Spleen (tissue), 13 donors: ENCODE measurements around the gene EIPR1. TPM values are rescaled to one million over a fixed set of nuclear protein-coding genes. Genes with fewer than 3 reads are reported as not detected.

Experiments used
- DNase-seq: peaks from one replicate; pipeline ENCODE4 v3.0.0-alpha.2; 2020
- H3K27ac ChIP-seq, 8 donors: fragments of 200-600 bp; sonication (generic) in 7 of 8; 1 replicate in 4 of 8; 2 replicates in 4 of 8; pipeline versions ENCODE4 v1.5.0 to v1.8.0; 2016 to 2021; ENCODE audit warnings: inconsistent platforms in 4 of 8, mild to moderate bottlenecking in 4 of 8, moderate library complexity in 1 of 8
- H3K27me3 ChIP-seq, 7 donors: fragments of 200-600 bp; sonication (generic) in 6 of 7; replicated peaks in 1 of 7; 1 replicate in 4 of 7; 2 replicates in 3 of 7; pipeline versions ENCODE4 v1.5.0 to v1.8.0; 2016 to 2021; ENCODE audit warnings: inconsistent platforms in 3 of 7, mild to moderate bottlenecking in 1 of 7
- H3K36me3 ChIP-seq, 6 donors: fragments of 200-600 bp; sonication (generic) in 5 of 6; 1 replicate in 4 of 6; 2 replicates in 2 of 6; pipeline versions ENCODE4 v1.5.0 to v1.8.0; 2016 to 2021; ENCODE audit warnings: inconsistent platforms in 2 of 6
- H3K4me1 ChIP-seq, 6 donors: fragments of 200-600 bp; sonication (generic) in 5 of 6; 1 replicate in 3 of 6; 2 replicates in 3 of 6; pipeline versions ENCODE4 v1.5.0 to v1.8.0; 2016 to 2021; ENCODE audit warnings: inconsistent platforms in 3 of 6
- H3K4me3 ChIP-seq, 8 donors: fragments of 200-600 bp; sonication (generic) in 7 of 8; 1 replicate in 4 of 8; 2 replicates in 4 of 8; pipeline versions ENCODE4 v1.5.0 to v1.8.0; 2016 to 2021; ENCODE audit warnings: inconsistent platforms in 4 of 8, mild to moderate bottlenecking in 4 of 8, moderate library complexity in 2 of 8
- H3K9me3 ChIP-seq, 8 donors: fragments of 200-600 bp; sonication (generic) in 7 of 8; 1 replicate in 4 of 8; 2 replicates in 4 of 8; pipeline versions ENCODE4 v1.5.0 to v1.8.0; 2016 to 2021; ENCODE audit warnings: inconsistent platforms in 4 of 8
- POLR2A ChIP-seq, 3 donors: fragments of 450-650 bp; IDR thresholded peaks; one replicate each; pipeline ENCODE4 v1.5.1; 2017; ENCODE audit warnings: antibody characterized with exemption in 3 of 3, mild to moderate bottlenecking in 1 of 3
- POLR2AphosphoS5 ChIP-seq, 3 donors: sonication (generic); formaldehyde crosslinking; IDR thresholded peaks; one replicate each; pipeline ENCODE4 v1.5.1; 2017; ENCODE audit warnings: antibody characterized with exemption in 3 of 3
- WGBS, 5 donors: extraction: QIAGEN DNeasy Blood & Tissue Kit in 3 of 5; methylation state at CpG; one replicate each; pipeline versions ENCODE4 v1.1.5 to v1.1.7; 2013 to 2018; 5-methylcytosine and 5-hydroxymethylcytosine counted together
- intact Hi-C: fragments of 100-400 bp; cut with DNase I; formaldehyde crosslinking; loops from one replicate; pipeline ENCODE4 v1.15.0; 2023; ENCODE audit warnings: low total_unique reads
- long read RNA-seq, 2 donors: transcript quantifications; one replicate each; lab custom pipeline, GENCODE V29; 2026
- polyA plus RNA-seq, 3 donors: library from polyadenylated mRNA; stranded (reverse); fragments of 200-250 nt; gene quantifications; one replicate each; pipeline ENCODE4 v1.2.1, GENCODE V29; 2013
- total RNA-seq, 7 donors: library from RNA; depleted of rRNA in 3 of 7; stranded (reverse); fragments of >200 nt in 3 of 7; fragmentation: NEBNext Ultra II Directional in 4 of 7; extraction: Animal tissue kit (Norgen Biotek cat#: 25700) in 4 of 7; gene quantifications; one replicate each; pipeline versions ENCODE4 v1.1.0 to v1.2.1, GENCODE V29; 2016 to 2021
- TF ChIP-seq, protein P1 (sequence below), 11 experiments: fragments of 200-600 bp in 7 of 11; fragments of 450-650 bp in 4 of 11; sonication (generic) in 4 of 11; IDR thresholded peaks in 8 of 11; conservative IDR thresholded peaks in 3 of 11; 1 replicate in 7 of 11; 2 replicates in 4 of 11; pipeline versions ENCODE4 v1.4.0 to v1.8.0; 2016 to 2021; ENCODE audit warnings: antibody characterized with exemption in 11 of 11, inconsistent platforms in 4 of 11, mild to moderate bottlenecking in 1 of 11
- donor health status: healthy with polysubstance abuse.
- donor health status: DM: no; HTN: no; CAD: no; lungs with moderate emphysema.
- donor health status: DM: no; HTN: no; CAD: no.
- donor health status: Bipolar disorder and iron deficiency.
- donor health status: healthy.
- donor health status: DM: no; HTN: no; CAD: no.
- donor health status: DM: yes; HTN: yes; CAD: no.

Gene EIPR1
- total RNA-seq (10 to 100 TPM; 16.1 to 60.1 (median 35.6) TPM), polyA plus RNA-seq (10 to 100 TPM; 17.0 to 25.7 (median 23.4) TPM)
- long read RNA-seq, donor 1, transcript EIPR1-201 (9 exons, 1,766 nt) = major isoform, 8 of 9 reads
- long read RNA-seq, donor 1, partial matches to known transcripts = 0 of 9 reads
- long read RNA-seq, donor 1, other reads (novel, unspliced or antisense) = 0 of 9 reads
- long read RNA-seq, donor 2, partial matches to known transcripts = 17 of 20 reads
- long read RNA-seq, donor 2, other reads (novel, unspliced or antisense) = 0 of 20 reads

DNA sequence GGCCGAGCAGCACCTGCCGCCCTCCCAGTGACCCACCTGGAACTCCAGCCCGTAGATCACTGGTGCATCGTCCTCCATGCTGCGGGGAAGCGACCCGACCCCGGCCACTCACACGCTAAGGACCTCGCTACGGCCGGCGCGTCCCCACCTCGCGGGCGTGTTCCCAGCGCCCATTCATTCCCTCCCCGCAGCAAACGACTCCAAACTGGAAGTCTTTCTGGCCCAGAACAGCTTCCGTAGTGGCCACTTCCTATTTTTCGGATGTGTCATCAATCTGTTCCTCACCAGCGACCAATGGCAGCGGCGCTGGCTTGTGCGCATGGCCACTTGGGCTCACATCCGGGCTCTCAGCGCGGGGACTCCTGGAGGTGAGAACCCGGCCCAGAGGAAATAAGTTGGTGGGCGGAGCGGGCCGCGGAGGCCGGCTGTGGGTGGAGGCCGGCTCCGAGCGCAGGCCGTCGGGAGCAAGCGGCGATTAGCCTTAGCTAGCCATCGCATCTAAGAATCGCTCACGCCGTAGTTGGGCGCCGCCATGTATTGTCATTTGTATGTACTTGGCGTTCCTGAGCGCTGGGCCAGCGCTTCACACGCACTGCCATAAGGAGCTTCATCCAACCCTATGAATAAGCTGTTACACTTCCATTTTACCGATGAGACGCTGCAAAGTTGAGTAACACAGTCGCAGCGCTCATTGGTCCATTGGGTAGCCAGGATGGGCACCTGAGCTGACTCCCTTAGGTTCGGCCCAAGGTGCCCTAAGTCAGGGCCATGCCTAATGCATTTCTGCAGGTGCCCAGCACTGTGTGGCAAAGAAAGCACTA lies at the start of gene EIPR1:
Gene EIPR1 (minus strand): TSS at position 207 of the 821 bp plus-strand sequence. CDS start 129 bp downstream, at position 78.
- intact Hi-C loops = no loop called here
- peak; percentile 99 for DNase-seq
- 2 to 5% (median 2%) methylated on average over 34 to 57 of the region's 57 CpGs for WGBS, 5 donors

DNA sequence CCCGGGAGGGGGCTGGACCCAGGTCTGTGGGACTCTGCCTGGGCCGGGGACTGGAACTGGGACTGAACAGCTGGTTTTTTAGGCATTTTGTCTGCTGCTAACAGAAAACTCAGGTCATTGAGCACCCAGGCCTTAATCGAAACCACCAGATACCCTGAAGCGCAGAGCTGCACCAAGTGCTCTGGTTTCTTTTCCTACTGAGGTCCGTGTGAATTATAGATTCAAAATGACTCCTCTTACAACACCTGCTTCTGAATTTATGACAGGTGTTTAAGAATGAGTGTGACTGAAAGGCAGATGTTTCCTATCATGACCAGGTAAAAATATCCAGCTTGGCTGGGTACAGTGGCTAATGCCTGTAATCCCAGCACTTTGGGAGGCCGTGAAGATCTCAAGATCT lies 49.7 kb upstream of the EIPR1 start:
- Histone ChIP-seq H3K4me3 (no peak overlapping the region), H3K27me3 (no peaks in the 10 kb centered on the region), H3K9me3 (no peaks in the 10 kb centered on the region), H3K27ac (peak overlapping the region in 2 of 8 donors; percentile 5 to 36), H3K4me1 (peaks cover 0 to 9% (median 0%) of the 10 kb centered on the region in 6 donors), H3K36me3 (peaks cover 0 to 100% (median 64%) of the 10 kb centered on the region in 6 donors)
- 78 to 92% (median 87%) methylated on average over 6 of the region's 6 CpGs for WGBS, 5 donors
- intact Hi-C loops = no loop called here
- no peak for DNase-seq
- no peak for TF ChIP-seq POLR2A (IDR thresholded peaks at IDR 0.05)
- TF ChIP-seq POLR2AphosphoS5 (IDR thresholded peaks at IDR 0.05) = no peak
- TF ChIP-seq, protein P1, sequence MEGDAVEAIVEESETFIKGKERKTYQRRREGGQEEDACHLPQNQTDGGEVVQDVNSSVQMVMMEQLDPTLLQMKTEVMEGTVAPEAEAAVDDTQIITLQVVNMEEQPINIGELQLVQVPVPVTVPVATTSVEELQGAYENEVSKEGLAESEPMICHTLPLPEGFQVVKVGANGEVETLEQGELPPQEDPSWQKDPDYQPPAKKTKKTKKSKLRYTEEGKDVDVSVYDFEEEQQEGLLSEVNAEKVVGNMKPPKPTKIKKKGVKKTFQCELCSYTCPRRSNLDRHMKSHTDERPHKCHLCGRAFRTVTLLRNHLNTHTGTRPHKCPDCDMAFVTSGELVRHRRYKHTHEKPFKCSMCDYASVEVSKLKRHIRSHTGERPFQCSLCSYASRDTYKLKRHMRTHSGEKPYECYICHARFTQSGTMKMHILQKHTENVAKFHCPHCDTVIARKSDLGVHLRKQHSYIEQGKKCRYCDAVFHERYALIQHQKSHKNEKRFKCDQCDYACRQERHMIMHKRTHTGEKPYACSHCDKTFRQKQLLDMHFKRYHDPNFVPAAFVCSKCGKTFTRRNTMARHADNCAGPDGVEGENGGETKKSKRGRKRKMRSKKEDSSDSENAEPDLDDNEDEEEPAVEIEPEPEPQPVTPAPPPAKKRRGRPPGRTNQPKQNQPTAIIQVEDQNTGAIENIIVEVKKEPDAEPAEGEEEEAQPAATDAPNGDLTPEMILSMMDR (IDR thresholded peaks at IDR 0.05 in 8 of 11, conservative IDR thresholded peaks at IDR 0.05 in 3 of 11) = no peak

More for the DNA sequence above, at the start of gene EIPR1:
- Histone ChIP-seq H3K36me3 (peaks cover 0 to 10% (median 3%) of the 10 kb centered on the region in 6 donors), H3K27me3 (no peaks in the 10 kb centered on the region), H3K4me1 (peaks cover 22 to 62% (median 46%) of the 10 kb centered on the region in 6 donors), H3K9me3 (peaks cover 0 to 11% (median 0%) of the 10 kb centered on the region in 8 donors), H3K27ac (peak within 1 kb of the TSS; percentile 85 to 98 (median 90)), H3K4me3 (peak within 1 kb of the TSS; percentile 71 to 98 (median 92))
- TF ChIP-seq POLR2AphosphoS5 (IDR thresholded peaks at IDR 0.05) (peak; percentile 90 to 96 (median 96)), POLR2A (IDR thresholded peaks at IDR 0.05) (peak in 2 of 3 donors; percentile 8 to 65)
- TF ChIP-seq, protein P1 (IDR thresholded peaks at IDR 0.05 in 8 of 11, conservative IDR thresholded peaks at IDR 0.05 in 3 of 11) = peak in 9 of 11 experiments; percentile 12 to 64 (median 36)

DNA sequence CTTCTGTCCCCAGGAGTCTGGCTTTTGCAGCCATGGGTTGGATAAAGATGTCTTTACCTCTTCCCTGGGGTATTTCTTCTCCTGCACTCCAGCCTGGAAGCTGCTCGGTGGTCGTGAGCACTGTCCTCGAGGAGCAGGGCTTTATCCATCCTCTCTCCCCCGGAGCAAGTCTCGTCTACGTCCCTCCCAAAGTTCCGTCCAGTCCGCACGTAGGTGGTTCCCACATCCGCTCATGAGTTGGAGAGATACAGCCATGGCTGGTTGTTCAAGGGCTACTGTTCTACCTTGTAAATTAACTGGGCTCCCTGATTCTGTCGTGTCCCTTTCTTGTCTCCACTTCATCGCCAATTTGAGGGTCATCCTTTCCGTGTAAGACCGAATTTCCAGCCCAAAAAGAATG lies 49.0 kb upstream of the EIPR1 start:
- H3K9me3 ChIP-seq = no peaks in the 10 kb centered on the region
- peaks cover 0 to 5% (median 0%) of the 10 kb centered on the region in 6 donors for H3K4me1 ChIP-seq
- H3K27me3 ChIP-seq = no peaks in the 10 kb centered on the region
- 96 to 98% (median 97%) methylated on average over 14 of the region's 14 CpGs for WGBS, 5 donors
- intact Hi-C loops = no loop called here
- peak overlapping the region in 1 of 8 donors; percentile 36 for H3K27ac ChIP-seq
- TF ChIP-seq POLR2AphosphoS5 (IDR thresholded peaks at IDR 0.05) (no peak), POLR2A (IDR thresholded peaks at IDR 0.05) (no peak)
- TF ChIP-seq, protein P1 (IDR thresholded peaks at IDR 0.05 in 8 of 11, conservative IDR thresholded peaks at IDR 0.05 in 3 of 11) = no peak
- no peak overlapping the region for H3K4me3 ChIP-seq
- peaks cover 0 to 100% (median 70%) of the 10 kb centered on the region in 6 donors for H3K36me3 ChIP-seq
- no peak for DNase-seq
